SW 1271 (cell line): ENCODE measurements around the gene KLHL6.
"Not testable (repeated sequence)": the region's sequence is repeated elsewhere in the genome, so short reads cannot be mapped to it uniquely, and the experiment has no call there.

Experiments
- DNase-seq, 2 experiments: peaks; one replicate each; lab custom pipeline; 2025; lab: John Stamatoyannopoulos, UW

Gene KLHL6, protein sequence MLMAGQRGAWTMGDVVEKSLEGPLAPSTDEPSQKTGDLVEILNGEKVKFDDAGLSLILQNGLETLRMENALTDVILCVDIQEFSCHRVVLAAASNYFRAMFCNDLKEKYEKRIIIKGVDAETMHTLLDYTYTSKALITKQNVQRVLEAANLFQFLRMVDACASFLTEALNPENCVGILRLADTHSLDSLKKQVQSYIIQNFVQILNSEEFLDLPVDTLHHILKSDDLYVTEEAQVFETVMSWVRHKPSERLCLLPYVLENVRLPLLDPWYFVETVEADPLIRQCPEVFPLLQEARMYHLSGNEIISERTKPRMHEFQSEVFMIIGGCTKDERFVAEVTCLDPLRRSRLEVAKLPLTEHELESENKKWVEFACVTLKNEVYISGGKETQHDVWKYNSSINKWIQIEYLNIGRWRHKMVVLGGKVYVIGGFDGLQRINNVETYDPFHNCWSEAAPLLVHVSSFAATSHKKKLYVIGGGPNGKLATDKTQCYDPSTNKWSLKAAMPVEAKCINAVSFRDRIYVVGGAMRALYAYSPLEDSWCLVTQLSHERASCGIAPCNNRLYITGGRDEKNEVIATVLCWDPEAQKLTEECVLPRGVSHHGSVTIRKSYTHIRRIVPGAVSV

DNA sequence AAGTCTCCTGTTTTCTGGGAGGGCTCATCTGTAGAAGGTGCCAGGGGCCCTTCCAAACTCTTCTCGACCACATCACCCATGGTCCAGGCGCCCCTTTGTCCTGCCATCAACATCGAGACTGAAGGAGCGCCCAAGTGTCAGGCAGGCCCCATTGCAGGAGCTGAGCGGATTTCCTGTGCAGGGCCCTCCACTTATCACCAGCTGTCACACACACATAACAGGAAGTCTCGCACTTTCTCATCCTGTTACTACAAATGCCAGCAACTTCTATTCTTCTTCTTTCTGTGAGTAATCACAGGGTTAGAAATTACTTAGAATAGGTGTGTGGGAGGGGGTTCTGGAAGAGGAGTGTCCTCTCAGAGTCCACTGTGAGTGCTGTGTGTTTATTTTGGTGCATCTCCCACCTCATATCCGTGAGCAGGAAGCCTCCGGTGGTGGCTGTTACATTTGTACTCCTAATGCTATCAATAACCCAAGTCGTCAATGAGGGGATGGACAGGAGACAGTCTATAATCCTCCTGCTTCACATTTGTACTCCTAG is at the start of gene KLHL6:
Gene KLHL6 (minus strand): TSS at position 166 of the 541 bp plus-strand sequence. CDS start 53 bp downstream, at position 113.
- no peak for DNase-seq

DNA sequence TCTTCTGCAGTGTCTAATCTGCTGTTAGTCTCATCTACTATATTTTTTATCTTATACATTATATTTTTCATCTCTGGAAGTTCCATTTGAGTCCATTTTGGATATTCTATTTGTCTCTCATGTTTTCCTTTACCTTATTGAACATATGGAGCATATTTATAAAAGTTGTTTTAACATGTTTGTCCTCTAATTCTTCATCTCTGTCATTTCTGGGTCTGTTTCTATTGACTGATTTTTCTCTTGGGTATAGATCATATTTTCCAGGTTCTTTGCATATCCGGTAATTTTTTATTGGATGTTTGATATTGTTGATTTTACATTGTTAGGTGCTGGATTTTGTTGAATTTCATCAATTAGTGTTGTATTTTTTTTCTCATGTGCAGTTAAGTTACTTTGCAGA is 42.5 kb upstream of the KLHL6 start:
- DNase-seq, result no peak

DNA sequence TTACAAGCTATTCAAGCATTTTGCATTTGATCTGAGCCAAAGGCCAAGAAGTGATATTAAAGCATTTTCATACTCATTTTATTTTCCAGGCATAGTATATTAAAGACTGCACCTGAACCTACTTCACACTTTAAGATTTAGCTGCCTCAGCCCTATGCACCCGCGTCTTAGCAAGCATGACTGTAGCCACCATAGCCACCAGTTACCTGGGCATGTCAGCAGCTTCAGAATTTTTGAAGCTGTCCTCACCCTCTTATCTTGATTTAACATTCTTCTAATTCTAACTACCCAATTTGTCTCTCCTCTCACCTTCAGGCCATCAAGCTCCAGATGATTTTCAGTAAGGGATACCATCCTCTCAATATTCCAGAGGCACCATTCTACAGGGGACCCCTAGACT is 39.1 kb upstream of the KLHL6 start:
- no peak for DNase-seq

DNA sequence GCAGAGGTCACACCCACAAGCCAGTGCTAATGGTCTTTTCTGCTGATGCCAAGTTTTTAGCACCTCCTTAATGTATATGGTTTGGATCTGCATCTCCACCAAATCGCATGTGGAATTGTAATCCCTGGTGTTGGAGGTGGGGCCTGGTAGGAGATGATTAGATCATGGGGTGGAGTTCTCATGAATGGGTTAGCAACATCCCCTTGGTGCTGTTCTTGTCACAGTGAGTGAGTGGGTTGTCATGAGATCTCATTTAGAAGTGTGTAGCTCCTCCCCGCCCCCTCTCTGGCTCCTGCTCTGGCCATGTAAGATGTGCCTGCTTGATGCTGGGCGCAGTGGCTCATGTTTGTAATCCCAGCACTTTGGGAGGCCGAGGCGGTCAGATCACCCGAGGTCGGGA is 37.3 kb upstream of the KLHL6 start:
- DNase-seq, result no peak

DNA sequence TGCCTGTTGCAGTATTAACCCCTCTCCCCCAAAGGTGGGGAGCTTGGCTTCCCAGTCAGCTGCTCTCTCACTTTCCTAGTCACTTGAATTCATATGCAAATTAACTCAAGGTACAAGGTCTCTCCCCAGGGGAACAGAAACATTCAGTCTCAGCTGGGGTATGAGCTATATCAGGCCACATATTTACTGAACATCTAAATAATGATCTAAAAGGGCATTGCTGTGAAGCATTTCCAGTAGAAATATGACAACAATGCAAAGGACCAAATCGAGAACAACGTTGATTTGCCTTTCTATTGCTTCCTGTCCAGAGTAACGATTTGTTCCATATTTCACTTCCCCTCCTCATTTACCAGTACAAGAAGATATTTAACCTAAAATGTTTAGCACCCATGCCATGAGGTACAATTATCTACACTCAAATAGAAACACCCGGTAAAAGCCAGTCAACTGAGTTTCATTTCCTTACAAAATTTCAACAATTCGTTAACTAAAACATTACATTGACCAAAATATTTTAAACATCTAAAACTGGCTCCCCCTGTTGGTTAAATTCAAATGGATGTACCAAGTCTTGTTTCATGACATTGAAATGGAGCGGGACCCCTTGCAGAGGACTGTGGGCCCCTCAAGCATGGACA is 36.5 kb upstream of the KLHL6 start:
- no peak for DNase-seq

DNA sequence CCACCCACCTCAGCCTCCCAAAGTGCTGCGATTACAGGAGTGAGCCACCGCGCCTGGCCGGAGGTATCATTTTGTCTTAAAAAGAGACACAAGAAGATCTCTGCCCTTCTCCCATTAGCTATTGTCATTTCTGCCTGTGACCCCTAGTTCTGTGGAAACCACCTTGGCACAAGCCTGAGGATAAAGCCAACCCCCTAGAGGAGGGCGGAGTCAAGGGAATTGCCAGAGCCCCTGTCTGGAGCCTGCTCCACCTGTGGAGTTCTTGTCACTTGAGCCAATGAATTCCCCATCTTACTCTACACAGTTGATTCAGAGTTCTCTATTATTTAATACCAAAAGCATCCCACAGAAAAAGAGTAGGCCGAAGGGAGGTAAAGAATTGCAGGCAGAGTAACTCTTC is 34.9 kb upstream of the KLHL6 start:
- DNase-seq, result no peak

DNA sequence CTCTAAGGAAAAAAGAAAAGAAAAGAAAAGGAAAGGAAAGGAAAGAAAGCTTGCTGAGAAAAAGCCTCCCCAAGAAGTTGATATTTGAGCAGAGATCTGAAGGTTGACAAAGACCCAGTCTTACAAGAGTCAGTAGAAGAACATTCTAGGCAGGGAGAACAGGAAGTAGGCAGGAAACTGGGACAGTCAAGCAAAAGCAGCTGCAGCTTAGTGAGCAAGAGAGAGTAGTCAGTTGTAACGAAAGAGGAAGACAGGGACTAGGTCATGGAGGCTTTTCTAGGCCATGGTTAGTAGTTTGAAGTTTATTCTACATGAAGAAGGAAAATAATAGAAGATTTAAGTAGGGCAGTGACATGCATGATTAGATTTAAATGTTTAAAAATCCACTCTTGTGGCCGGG is 31.8 kb upstream of the KLHL6 start:
- no peak for DNase-seq

DNA sequence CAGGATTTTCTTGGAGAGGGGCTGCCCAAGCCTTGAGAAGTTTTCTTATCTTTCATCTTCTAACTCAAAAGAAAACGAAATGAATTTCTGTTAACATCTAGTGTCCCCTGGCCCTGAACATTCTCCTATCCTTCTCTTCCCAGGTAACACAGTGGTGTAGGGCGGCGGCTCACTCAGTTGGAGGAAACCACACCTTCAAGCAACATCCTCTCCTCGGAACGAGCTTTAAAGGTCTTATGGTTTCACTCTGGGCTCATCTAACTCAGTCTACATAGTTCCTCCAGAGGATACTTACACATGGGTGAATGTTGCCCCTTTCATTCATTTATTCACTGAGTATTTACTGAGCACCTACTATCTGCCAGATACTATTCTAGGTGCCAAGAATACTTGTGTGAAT is 31.0 kb upstream of the KLHL6 start:
- no peak for DNase-seq

DNA sequence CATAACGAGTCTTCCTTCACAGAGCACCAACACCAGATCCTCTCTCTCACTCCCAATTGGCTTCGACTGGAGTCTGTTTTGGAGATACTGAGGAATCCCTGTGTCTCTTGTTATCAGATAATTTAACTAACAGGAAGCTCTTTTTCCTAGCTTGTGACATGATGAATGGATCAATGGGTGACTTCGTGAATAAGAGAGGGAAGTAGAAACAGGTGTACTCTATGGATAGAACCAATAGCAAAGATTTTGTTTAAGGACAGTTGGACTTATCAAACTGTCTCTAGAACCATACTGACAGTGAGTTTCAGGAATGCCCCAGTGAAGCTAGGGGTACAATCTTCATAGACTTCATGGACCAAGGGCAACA is 29.4 kb upstream of the KLHL6 start:
- no peak for DNase-seq

DNA sequence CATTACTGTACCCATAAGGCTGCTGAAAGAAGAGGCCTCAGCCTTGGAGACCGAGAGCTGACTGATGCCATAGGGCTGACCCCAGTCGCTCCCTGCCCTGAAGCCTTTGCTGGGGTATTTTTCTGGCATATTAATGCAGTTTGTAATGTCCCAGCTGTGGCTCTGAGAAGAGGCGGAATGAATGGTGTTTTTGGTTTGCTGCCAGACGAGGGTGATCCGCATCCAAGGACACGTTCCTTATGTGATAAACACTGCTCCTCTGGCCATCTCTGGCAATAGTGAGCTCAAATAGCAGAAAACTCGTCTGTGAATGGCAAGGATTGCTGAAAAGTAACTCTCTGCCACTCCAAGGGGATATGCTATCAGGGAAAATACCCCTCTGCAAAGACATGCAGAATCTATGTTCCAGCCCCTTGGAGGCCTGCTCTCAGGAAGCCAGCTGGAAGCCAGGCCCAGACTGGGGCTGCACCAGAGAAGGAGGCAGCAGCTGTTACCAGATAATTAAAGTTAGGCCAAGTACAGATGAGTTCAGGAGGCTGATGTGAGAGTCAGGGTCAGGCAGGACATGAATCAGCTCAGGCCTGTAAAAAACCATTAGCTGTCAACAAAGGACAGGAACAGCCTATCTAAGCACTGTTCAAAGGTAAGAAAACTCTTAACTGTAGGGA is 28.9 kb upstream of the KLHL6 start:
- DNase-seq, result no peak

DNA sequence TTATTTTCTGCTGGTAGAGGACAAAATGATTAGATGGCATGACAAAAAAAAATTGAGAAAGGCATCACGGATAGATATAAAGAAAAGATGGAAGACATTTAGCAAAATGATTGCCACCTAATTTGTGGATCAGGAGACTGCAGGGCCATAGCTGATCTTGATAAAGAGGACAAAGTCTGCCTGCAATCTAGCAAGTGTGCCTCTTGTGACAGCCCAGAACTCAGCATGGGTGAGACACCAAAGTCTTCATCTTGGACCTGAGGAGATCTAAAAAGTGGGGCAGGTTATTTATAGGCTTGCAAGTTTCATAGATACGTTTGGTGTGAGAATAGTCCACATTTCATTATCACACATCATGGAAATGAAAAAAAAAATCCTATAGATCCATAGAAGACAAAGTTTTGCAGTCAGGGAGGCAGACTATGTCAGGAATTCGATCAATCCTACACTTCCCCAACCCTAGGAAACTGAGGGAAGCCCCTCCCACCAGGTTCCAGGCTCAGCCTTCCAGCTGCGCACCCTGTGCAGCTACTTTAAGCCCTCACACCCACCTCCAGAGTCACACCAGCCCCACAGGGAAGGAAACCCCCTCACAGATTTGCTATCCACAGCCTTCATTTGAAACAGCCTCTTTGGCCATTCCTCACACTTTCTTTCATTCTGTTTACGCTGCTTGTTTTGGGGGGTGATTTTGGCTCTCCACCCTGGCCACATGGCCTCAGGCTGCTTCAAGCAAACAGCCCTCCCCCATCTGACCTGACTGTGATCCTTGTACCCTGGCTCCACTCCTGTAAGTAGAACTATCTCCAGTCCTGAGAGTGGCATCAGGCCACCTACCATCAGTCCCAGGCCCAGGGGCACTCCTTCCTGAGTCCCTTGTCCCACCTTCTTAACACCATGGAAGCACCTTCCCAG is 28.1 kb upstream of the KLHL6 start:
- no peak for DNase-seq

DNA sequence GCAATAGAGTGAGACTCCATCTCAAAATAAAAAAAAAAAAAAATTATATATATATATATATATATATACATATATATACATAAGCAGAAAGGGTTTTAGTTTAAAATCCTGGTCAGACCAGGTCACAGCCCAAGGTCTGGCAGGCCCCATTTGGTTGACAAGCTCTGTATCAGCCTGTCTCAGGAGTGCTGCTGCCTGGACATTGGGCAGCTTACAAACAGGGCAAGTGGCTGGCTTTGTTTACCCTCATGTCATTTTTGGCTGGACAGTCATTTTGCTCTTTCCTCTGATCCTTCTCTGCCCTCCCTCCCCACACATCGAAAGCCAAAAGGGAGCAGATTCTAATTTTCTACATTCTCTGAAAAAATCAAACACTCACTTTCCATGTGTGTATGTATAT is 26.7 kb upstream of the KLHL6 start:
- DNase-seq, result no peak

DNA sequence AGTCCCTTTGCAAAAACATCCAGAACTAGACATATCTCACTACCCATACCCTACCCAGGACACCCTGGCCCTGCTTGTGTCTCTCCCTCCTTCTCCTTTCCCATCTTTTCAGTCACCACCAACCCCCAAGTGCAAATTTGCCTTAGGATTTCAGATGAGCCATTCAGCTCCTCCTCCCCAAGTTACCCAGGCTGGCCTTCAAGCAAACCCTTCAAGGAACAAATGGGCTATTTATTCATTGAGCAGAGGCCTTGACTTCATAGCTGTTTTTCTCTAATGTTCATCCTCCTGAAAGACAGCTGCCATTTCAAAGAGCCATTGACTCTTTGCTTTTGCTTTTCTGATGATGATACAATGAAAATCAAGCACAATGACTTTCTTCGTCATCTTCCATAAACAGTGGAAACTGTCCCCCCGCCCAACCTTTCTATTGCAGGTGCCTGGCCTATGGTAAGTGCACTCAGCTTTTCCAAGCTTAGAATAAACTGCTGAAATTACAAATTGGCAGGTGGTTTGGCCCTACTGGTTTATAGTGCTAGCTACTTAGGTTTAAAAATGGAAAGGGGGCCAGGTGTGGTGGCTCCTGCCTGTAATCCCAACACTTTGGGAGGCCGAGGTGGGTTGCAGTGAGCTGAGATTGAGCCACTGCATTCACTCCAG is 26.1 kb upstream of the KLHL6 start:
- DNase-seq, result no peak

DNA sequence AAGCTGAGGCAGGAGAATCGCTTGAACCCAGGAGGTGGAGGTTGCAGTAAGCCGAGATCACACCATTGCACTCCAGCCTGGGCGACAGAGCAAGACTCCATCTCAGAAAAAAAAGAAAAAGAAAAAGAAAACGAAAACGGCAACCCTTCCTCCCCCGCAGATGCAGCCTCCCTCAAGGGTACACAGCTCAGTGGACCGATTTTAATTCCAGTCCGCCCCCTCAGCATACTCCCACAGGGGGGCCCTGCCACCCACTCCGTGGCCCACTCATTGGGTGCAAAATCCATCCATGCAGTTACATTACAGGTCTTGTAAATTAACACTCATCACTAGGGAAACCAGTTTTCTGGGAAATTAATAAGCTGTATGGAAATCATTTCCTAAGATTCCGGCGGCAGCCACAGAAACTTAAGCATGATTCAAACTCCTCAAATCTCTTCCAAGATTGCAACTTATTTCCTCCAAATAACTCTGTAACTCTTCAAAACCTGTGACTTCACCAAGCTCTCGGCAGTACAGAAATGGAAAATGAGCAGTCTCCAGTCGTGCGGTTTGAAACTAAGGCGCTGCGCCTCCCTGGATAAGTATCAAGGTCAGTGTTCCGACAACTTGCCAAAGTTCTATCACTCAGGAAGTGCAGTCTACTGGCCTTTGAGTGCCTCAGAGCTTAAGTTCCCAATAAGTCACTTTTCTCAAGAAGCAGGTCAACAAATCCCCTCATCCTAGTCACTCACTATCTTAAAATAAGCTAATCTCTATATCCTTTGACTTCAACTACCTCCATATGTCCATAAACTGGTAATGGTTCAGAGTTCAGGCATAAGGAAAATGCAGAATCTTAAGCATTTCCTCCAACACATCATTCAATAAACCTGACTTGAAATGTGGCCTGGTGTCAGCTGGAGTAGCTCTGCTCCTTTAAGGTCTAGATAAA is 24.7 kb upstream of the KLHL6 start:
- no peak for DNase-seq

DNA sequence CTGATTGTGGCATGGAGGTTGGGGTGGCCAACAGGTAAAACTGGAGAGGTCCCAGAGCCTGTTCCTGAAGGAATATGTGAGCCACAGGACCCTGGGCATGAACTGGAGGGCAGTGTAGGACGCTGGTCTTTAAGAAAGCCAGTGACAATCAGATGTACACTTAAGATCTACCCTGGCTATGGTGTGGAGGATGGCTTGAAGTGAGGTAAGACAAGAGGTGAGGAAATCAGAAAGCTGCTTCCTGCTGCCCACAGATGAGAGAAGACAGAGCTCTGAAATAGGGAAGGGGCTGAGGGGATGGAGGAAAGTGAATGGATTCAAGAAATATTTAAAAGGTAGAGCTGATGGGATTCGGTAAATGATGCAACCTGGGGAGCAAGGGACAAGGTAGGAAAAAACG is 22.7 kb upstream of the KLHL6 start:
- DNase-seq, result no peak

DNA sequence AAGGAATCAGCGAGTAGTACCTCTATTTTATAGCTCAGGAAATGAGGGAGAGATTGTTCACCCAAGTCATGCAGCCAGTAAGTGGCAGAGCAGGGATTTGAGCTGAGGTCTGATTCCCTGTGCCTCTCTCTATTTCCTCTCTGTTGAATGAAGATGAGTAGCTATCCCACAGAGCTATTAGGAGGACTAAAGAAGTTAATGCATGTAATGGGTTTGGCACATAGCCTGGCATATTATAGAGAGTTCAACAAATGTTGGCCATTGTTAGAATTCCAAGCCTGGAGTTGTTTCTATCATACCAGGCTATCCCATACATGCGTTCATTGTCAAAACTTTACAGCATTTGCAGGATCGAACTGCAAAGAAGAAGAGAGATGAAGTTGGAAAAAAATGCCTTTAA is 21.8 kb upstream of the KLHL6 start:
- DNase-seq, result no peak

DNA sequence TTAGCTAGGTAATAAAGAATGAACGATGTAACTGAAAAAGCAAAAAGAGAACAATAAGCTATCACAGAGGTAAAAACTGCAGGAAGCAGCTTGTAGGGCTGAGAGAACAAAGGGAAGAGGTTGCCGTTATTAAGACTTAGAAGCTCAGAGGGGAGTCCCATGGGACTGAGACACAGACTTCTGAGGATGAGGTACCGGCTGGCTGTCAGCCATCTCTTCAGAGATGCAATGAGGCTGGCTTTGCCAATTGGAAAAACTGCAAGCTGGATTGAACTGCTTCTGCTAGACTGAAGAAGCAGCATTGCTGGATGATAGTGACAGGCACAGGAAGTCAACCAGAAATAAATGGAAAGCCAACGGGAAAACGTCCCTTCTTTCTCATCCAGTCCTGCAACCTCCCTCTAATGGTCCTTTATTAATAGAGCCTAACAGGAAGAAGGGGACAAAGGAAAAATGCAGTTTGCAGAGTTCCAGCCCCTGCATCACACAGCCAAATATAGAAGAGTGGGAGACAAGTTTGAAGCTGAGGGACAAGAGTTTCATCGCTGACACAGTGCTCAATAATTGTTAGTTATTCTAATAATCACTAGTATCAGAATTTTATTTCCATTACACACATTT is 21.1 kb upstream of the KLHL6 start:
- DNase-seq, result no peak

DNA sequence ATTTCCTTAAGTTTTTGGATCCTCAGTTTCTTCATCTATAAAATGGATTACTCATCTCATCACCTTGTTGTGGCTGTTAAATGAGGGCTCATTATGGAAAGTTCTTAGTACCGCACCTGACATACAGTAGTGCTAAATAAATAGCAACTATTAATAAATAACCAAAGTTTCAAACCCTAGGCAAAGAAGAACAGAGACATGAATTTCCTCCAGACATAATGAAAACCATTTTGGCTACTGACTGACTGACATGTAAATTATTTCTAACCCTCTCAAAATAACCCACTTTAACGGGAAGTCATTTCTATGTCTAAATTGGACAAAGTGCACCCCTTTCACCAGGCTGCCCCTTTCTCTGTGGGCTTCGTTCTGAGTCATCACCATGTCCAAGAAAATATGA is 17.4 kb upstream of the KLHL6 start:
- DNase-seq, result no peak

DNA sequence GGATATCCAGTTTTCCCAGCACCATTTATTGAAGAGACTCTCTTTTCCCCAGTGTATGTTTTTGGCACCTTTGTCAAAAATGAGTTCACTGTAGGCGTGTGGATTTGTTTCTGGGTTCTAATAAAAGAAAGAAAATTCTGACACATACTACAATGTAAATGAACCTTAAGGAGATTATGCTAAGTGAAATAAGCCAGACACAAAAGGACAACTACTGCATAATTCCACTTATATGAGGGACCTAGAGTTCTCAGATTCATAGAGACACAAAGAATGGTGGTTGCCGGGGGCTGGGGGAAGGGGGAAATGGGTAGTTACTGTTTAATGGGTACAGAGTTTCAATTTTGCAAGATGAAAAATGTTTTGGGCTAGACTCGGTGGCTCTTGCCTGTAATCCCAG is 14.7 kb upstream of the KLHL6 start:
- DNase-seq, result not testable (repeated sequence)
